ENCODE measurements around the gene SSH2.
"Not testable (repeated sequence)": the region's sequence is repeated elsewhere in the genome, so short reads cannot be mapped to it uniquely, and the experiment has no call there.

Gene SSH2, protein sequence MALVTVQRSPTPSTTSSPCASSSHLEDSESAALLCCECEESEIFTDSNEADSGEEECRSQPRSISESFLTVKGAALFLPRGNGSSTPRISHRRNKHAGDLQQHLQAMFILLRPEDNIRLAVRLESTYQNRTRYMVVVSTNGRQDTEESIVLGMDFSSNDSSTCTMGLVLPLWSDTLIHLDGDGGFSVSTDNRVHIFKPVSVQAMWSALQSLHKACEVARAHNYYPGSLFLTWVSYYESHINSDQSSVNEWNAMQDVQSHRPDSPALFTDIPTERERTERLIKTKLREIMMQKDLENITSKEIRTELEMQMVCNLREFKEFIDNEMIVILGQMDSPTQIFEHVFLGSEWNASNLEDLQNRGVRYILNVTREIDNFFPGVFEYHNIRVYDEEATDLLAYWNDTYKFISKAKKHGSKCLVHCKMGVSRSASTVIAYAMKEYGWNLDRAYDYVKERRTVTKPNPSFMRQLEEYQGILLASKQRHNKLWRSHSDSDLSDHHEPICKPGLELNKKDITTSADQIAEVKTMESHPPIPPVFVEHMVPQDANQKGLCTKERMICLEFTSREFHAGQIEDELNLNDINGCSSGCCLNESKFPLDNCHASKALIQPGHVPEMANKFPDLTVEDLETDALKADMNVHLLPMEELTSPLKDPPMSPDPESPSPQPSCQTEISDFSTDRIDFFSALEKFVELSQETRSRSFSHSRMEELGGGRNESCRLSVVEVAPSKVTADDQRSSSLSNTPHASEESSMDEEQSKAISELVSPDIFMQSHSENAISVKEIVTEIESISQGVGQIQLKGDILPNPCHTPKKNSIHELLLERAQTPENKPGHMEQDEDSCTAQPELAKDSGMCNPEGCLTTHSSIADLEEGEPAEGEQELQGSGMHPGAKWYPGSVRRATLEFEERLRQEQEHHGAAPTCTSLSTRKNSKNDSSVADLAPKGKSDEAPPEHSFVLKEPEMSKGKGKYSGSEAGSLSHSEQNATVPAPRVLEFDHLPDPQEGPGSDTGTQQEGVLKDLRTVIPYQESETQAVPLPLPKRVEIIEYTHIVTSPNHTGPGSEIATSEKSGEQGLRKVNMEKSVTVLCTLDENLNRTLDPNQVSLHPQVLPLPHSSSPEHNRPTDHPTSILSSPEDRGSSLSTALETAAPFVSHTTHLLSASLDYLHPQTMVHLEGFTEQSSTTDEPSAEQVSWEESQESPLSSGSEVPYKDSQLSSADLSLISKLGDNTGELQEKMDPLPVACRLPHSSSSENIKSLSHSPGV (N-terminal part only)

GRCh38 chr17:29929533-29930408 is at the start of gene SSH2:
Gene SSH2 (minus strand): TSS chr17:29930228. CDS start chr17:29930000, 228 bp downstream.
- DNase-seq = peak; percentile 70

DNA sequence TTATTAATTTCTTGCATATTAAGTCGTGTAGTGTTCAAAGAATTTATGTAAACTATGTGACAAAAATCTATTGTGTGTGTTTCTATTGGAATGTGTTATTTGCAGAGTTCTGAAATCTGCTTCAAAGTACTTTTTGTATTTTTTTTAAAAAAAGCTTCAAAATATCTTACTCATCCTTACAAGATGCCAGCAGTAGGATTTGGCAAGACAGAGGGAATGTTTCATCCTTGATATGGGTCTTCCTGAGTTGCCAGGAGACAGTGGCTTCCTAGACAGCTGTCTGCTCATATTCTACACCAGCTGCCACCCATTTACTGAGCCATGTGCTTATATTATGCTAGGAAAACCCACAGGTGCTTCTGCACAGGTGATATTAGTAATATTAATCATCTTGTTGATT is 47.8 kb upstream of the SSH2 start:
- DNase-seq = no peak

DNA sequence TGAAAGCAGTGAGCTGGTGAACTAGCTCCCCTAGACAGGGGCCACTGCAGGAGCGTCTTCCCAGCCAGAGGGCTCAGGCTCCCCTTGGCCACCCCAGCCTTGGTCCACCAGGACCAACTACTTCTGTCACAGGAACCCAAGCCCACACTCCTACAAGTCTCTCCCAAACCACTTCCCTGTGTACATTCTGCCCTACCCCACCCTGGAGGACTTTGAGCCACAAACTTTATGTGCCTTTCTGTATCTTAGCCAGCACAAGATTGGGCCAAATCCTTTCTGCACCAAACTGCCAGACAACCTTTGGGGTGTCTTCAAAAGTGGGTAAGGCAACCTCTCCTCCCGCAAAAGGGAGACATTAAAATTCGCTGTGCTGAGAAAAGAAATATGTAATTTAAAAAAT is 43.0 kb upstream of the SSH2 start:
- DNase-seq = no peak

- DNase-seq = no peak
Observed at GRCh38 chr17:29972277-29972676, 42.2 kb upstream of the SSH2 start.

DNA sequence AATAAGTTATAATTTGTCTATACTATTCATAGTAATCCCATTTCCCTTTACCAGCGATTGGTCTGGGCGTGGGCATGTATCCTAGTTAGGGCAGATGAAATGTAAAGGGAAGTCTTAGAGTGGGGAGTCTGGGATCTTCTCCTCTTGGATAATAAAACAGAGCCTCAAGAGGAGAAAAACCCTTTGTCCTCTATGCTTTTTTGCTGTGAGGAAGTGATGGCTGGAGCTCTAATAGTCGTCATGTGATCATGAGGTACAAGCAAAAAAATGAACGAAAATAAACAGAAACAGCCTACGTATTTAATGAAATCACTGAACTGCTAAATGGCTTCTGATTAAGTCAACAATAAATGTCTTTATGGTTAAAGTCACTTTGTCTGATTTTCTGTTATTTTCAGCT is 38.2 kb upstream of the SSH2 start:
- no peak for DNase-seq

GRCh38 chr17:29962656-29963055 is 32.6 kb upstream of the SSH2 start:
- no peak for DNase-seq

DNA sequence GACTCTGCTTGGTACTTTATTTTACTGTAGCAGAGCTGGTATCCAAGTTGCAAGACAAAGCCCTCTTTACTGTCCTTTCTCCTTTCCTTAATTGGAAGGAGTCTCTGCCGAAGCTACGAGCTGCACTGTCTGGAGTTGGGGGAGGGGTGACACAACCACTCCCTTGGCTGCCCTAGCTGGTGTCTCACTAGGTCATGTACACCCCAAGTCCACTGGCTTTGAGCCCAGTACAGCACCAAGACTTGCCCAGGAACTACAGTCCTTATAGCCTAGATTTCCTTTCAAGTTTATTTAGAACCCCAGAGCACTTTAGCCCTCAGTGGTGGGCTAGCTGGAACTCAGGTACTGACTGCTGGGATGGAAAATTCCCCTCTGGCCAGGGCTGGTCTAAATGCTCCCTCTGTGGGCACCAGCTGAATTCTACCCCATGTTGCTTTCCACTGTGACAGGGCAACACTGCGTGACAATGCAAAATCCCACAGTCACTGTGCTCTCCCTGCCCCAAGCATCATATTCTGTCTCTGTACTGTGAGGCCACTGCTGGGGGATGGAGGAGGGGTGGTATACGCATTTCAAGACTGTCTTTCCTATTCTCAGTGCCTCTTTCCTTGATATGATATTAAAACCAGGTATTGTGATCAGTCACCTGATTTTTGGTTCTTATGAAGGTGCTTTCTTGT is 29.8 kb upstream of the SSH2 start:
- no peak for DNase-seq

DNA sequence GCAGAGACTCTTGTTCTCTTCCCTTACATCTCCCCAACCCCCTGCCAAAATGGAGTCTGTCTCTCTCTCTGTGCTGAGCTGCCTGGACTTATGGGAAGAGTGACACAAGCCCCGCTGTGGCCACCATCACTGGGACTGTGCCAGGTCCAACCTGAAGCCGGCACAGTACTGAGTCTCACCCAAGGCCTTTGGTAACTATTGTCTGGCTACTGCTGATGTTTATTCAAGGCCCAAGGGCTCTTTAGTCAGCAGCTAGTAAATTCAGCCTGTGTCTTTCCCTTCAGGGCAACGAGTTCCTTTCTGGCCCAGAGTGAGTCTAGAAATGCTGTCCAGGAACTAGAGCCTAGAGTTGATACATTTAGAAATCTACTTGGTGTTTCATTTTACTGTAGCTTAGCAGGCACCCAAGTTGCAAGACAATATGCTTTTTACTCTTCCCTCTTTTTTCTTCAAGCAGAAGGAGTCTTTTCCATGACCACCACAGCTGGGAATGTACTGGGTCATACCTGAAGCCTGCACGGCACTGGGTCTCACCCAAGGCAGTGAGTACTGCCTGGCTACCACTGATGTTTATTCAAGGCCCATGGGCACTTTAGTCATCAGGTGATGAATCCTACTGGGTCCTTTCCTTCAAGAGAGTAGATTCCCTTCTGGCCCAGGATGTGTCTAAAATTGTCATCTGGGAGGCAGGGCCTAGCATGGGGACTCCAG is 29.1 kb upstream of the SSH2 start:
- no peak for DNase-seq

DNA sequence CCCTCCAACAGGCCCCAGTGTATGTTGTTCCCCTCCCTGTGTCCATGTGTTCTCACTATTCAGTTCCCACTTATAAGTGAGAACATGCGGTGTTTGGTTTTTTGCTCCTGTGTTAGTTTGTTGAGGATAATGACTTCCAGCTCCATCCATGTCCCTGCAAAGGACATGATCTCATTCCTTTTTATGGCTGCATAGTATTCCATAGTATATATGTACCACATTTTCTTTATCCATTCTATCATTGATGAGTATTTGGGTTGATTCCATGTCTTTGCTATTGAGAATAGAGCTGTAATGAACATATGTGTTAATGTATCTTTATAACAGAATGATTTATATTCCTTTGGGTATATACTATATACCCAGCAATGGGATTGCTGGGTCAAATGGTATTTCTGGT is 27.5 kb upstream of the SSH2 start:
- not testable (repeated sequence) for DNase-seq

GRCh38 chr17:29956225-29956624 is 26.2 kb upstream of the SSH2 start:
- DNase-seq = no peak

DNA sequence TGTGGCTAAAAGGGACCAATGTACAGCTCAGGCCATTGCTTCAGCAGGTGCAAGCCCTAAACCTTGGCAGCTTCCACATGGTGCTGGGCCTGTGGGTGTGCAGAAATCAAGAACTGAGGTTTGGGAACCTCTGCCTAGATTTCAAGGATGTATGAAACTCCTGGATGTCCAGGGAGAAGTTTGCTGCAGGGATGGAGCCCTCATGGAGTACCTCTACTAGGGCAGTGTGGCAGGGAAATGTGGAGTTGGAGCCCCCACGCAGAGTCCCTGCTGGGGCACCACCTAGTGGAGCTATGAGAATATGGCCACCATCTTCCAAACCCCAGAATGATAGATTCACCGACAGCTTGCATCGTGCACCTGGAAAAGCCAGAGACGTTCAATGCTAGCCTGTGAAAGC is 24.4 kb upstream of the SSH2 start:
- DNase-seq = no peak

DNA sequence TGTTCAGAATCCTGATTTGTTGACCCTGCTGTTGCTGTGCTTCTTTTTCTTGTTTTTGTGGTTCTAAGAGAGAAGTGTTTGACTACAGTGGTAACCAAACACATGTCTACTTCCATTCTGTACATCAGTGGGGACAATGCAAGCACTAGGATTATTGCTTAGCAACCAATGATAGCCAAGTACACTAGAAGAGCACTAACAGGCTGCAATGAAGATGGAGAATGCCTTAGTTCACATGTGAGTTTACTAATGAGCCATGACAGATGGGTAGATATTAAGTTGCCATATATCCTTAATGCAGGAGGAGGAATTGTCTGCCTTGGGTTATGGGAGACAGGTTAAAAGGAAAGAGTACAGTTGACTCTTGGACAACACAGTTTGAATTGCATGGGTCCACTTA is 19.7 kb upstream of the SSH2 start:
- DNase-seq = no peak

- DNase-seq = no peak
Observed at GRCh38 chr17:29948448-29949215, 18.6 kb upstream of the SSH2 start.

DNA sequence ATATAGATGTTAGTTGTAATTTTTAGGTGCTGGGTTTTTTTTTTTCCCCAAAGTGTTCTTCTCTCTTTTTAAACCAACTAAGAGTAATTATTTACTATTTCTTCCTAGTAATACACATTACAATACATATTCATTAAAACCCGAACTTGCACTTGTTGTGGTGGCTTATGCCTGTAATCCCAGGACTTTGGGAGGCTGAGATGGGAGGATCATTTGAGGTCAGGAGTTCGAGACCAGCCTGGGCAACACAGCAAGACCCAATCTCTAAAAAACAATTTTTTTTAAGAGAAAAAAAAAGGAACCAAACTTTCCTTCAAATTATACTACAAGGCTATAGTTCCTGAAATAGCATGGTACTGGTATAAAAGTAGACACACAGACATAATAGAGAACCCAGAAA is 15.3 kb upstream of the SSH2 start:
- DNase-seq = no peak

DNA sequence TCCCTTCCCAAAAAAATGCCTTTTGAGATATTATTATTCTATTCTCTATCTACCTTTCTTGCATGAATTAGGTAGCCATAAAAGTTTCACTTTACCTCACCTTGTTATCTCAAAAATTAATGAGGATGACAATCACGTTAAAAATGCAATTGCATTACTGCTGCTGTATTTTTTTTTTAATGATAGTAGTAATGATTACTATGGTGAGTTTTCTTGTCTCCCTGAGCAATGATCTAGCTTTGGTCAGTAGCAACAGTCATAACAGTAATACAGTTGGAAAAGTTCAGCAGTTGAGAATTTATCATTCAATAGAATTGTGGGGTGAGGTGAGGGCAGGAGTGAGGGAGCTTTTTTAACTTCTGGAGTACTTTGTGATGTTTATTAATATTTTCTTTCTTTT is 11.3 kb upstream of the SSH2 start, which contains the start of gene EFCAB5:
Gene EFCAB5, plus strand, starts transcription at position 301 of the 400 bp plus-strand sequence. CDS start 163 bp downstream, outside the sequence.
- no peak for DNase-seq

GRCh38 chr17:29936724-29937123 is 6.7 kb upstream of the SSH2 start:
- no peak for DNase-seq

- not testable (repeated sequence) for DNase-seq
Observed at GRCh38 chr17:29935909-29936308, 5.9 kb upstream of the SSH2 start.

- DNase-seq = no peak
Observed at GRCh38 chr17:29933379-29933778, 3.4 kb upstream of the SSH2 start.

DNA sequence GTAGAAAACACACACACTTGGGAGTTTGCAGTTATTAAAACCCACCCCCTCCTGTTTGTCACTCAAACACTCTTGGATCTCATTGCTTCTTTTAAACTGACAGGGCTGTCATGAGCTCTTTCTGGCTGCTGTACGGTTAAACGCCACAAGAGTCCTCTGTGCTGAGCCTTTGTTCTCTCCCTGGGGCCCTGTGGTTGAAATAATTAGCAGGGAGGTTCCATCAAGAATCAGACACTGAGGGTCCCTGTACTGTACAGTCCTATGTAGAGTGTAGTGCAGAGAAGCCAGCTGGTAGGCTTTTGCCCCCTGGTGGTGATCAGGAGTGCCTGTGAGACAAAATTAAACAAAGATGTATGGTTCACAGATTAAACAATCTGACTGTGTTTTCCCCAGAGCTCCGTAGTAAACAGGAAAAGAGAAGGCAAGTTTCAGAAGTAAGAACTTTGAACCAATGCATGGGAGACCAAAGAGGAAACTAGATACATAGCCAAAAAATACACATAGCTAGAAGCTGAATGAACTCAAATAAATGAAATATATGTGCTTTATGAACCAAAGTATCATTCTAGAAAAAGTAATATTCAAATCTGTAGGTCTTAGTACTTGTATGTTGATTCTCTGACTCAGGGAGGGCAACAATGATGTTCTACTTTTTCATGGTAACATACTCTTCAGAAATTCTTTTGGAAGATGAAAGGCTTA is 1.4 kb upstream of the SSH2 start:
- peak; percentile 100 for DNase-seq
